Stimulated activated CD8-positive, alpha-beta memory T cell treated with anti-CD3 and anti-CD28 coated beads, Interleukin-12 subunit alpha, Interleukin-12 subunit beta, amount 100 ng/mL, for 24 hours (primary cell): ENCODE measurements around the gene GORASP1.

Experiments used
- DNase-seq: peaks from one replicate; pipeline ENCODE4 v3.0.0-alpha.2; 2020; ENCODE audit errors: extremely low read depth

Gene GORASP1

DNA sequence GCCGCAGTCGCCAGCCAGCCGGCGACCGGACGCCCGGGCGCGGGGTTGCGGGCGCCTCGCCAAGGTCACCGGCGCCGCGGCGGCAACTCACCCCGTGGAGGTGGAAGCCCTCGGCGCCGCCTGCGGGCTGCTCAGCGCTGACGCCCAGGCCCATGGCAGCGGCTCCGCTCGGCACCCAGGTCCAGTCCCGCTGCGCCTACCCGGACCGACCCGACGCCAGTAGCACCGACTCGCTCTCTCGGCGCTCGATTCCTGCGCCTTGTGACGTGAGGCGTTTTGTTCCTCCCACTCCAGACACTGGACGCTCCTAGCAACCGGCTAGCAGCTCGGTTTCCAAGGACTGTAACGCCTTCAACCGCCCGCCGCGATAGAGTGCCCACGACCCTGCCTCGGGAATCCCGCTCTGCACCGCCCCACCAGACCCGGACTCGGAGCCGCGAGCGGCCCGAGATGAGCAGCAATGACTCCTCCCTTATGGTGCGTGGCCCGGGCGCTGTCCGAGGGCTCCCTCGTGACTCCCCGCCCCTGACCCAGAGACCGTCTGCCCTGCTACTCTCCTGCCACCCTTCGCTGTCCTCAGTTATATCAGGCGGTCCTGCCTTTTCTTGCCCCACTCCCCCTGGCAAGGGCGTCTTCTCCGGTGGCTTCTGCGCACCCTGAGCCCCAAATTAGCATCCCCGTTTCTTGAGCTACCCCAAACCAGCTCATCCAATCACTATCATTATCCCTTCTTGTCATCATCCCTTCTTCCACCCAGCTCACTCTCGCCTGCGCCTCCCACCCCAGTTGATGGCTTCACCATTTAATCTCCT lies at the start of gene GORASP1, which contains the start of gene TTC21A:
TSS of gene GORASP1 (minus strand) at position 240 of the 812 bp plus-strand sequence. CDS start at position 154, 86 bp downstream.
TSS of gene TTC21A (plus strand) at position 293 of the 812 bp plus-strand sequence. CDS start at position 451, 158 bp downstream.
- no peak for DNase-seq

DNA sequence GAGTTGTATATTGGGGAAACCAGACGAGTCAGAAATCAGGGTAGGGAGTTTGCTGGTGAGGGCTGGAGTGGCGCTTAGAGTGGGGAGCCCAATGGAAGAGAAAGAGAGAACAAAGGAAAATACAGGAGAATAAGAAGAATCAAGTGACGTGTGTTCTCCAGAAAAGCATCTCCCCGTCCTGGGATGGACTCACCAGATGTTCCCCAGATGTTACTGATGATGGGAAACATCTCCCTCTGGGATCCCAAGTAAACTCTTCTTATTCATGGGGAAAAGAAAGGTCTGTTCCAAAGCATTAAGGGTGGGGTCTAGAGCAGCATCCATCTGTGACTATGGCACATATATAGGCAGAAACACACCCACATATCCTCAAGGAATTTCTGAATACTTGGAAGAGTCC lies 49.0 kb upstream of the GORASP1 start:
- DNase-seq = no peak

DNA sequence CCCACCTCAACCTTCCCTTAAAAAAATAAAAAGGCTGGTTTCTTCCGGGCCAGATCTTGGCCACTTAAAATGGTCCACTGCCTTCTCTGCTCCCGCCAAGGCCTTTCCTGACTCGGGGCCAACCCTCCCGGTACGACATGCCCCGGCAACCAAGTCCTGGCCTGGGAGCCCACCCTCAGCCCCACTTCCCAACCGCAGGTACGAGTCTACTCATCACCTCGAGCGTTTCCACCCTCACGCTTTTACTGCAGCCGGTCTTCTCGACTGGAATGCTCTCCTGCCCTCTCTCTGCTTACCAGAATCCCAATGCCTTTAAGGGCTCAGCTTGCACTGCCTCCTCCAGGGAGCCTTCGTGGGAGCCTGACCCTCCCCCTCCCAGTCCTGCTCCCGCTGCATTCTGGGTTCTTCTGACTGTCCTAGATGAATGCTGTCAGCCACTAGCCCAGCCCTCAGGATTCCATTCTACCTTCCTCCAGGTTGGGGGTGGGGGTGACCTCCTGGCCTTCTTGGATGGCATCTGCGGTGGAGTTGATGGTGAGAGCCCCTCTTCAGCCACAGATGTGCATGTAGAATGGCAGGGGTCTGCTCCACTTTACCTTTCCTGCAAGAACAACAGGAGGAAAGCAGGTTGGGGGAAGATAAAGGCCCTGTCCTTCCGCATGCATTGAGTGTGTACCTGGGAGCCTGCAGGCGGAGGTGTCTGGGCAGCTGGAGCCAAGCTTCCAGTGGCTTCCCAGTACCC lies 47.0 kb upstream of the GORASP1 start:
- DNase-seq = no peak

DNA sequence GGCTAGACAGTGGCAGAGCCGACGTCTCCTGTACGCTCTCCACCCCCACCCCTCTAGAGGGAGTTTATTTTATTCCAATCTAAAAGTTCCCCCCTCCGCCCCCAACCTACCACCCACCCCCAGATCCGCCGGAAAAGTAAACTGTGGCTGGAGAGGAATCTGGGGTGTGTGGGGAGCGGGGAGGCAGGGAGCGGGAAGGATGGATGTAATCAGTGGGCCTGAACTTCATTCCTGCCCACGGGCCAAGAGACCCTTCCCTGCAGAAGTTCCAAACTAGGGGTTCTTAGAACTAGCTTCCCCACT lies 46.5 kb upstream of the GORASP1 start:
- no peak for DNase-seq

DNA sequence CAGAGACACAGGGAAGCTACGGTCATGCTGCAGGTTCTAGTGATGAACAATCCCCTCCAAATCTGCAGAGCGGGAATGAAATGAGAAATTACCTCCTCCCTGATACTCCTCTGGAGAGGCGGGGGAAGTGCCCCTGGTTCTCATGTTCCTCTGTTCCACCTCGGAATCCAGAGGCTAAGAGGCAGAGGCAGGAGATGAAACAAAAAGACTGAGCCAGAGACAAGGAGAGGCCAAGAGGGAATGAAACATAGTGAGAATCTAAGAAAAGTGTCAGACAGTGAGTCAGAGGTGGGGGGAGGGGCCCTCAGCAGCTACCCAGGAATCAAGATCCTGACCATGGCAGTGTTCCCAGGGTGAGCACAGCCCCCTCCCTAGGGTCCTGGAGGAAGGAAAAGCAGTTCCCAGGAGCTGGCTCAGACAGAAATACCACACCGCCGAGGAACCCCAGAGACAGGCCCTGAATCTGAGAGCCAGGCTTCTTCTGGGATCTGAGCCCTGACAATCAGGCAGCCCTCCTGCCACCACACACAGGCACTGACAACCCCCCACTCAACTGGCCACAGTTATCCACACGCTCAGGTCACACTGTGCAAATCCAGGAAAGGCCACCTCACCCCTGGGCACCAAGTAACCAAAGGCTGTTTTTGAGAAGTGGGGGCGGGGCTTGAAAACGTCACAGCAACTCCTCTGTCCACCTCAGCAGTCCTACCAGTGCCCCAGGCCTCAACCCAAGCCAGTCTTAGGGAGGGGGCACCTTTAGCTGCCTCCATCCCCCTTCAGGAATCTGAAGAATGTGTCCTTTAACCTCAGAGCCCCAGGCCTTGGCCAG lies 43.6 kb upstream of the GORASP1 start:
- peak; percentile 47 for DNase-seq

DNA sequence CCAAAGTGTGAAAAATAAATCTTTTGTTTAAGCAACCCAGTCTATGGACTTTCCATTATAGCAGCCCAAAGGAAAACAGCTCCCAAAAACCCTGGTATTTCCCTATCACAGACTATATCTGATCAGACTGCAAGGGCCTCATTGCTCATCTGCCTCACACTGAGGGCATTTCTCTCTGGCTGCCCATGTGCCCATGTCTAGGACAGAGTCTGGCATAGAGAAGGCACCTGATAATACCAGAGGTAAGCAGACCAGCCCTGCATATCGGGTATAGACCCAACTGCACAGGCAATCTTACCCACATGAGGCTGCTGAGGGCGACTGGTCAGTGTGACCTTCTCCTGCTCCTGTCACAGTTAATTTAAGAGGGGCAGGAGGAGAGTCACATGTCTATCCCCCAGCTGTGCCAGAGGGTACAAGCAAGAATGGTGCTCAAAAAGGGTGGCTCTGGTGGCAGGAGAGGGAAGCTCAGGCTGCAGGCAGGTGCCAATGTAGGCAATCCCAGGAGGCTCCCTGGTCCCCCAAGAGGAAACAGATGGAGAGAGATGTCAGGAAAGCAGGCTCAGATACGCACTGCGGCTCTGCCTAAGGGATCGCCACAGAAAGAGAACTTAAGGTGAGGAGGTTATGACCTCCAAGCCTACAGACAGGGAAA lies 42.8 kb upstream of the GORASP1 start:
- no peak for DNase-seq

DNA sequence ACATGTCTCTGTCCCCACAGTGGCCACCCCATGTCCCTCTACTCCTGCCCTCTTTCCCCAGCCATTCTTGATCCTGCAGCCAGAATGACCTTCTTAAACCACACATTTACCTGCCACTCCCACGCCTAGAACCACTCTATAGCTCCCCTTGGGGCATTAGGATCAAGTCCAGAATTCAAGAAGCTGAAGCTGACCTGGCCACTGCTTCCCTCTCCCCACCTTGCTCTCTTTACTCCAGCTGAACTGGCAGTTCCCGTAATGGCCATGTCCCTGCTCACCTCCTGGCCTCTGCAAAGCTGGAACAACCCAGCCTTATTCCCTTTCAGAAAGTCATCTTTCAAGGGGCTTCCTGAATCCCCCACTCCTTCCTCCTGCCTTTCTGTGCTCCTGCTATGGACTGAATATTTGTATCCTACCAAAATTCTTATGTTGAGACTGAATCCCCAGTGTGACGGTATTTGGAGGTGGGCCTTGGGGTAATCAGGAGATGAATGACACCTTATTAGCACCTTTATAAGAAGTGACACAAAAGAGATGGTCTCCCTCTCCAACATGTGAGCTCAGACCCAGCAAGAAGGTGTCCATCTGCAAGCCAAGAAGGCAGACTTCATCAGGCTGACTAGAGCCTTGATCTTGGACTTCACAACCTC lies 42.2 kb upstream of the GORASP1 start:
- DNase-seq = no peak

DNA sequence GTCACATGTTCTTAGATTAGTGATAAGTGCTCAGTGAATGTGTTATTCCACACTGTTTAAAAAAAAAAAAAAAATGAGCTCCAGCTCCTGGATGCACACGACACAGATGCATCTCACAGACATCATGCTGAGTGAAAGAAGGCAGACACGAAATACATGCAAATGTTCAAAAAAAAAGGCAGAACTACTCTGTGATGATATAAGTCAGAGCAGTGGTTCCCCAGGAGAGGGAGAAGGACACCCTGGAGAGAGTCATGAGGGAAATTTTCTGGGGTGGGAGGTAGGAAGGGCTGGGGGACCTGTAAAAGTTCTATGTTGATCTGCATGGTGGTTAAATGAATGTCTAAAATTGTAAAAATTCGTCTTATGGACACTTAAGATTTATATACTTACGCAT lies 41.6 kb upstream of the GORASP1 start:
- no peak for DNase-seq

DNA sequence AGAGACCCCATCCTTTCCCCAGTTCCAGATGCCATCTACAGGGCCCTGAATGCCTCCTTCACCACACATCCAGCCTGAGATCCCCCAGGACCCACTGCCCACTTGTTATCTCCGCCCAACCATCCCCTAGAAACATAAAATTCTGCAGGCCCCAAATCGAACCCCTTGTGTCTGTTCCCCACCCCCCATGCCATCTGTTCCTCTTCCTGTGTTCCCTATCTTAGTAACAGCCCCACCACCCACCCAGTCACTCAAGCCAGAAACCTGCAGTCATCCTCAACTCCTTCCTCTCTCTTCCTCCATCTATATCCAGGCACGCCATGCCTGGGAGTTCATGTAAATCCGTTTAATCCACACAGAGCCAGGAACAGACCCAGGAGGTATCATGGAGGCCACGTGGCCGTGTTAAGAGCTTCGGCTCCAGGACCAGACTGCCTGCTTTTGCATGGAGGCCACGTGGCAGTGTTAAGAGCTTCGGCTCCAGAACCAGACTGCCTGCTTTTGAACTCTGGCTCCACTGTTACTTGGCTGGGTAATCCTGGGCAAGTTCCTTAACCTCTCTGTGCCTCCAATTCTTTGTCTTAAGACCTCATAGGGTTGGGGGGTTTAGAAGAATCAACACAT lies 41.1 kb upstream of the GORASP1 start:
- no peak for DNase-seq

DNA sequence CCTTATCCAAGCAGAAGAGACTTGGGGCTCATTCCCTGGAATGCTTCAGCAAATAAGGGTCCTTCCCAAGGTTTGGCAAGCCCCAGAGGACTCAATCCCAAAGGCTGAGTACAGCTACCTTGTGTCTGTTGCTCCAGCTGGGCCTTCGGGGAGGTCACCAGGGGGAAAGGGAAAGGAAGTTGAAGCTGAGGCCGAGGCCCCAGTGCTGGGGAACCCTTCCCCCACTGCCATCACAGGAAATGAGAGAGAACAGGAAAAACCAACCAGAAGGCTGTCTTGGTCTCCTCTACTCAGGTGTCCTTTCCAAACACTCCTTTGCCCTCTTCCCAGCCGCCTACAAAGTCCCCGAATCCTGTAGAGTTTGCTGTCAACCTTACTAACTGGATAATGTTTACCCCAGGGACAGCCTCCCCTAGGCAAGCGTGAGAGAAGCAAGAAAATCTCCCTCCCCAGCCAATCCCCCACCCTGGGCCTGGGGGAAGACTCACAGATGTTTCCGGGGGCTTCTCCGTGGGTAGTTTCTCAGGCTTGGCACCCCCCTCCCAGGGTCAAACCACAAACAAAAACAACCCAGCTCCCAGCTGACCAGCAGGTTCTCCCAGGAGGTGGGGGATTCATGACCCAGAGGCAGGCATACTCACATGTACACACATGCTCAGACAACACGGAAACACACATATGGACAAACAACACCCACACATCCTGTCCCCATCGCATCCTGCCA lies 40.4 kb upstream of the GORASP1 start:
- DNase-seq = no peak

DNA sequence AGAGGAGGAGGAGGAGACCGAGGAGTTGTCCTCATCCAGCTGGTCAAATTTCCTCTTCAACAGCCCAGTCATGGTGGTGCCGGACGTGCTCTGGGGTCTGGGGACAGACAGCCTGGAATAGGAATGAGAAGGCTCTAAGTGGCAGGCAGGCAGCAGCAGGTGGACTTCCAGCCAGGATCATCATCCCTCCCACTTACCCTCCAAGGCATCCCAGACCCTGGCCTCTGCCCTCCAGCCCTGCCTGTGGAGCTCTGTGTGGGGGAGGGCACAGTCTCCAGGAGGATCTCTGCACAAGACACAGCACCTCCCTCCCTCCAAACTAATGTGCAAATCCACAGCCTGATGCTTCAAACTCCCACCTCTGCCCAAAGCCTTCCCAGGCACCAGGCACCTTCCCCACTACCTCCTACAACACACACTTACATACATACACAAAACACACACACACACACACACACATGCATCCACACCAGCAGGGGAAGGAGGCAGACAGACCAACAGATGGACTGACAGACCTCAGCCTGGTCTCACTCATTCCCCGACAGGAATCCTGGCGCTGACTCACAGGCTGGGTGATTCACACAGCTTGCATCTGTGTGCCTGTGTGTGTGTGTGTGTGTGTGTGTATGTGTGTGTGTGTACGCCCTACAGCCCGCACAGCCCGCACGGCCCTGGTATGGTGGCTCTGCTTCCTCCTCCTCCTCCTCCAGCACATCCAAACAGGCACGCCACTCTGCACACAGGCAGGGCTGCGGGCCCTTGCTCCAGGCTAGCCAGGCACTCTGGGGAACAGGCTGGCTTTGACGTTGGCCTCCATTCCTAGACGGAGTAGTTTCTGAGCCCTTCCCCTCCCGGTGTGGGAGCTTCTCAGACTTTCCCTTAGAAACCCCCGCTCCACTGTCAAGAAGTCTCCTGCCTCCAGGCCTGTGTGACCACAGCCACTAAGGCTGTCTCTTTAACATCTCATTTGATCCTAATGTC lies 39.5 kb upstream of the GORASP1 start:
- peak; percentile 47 for DNase-seq

DNA sequence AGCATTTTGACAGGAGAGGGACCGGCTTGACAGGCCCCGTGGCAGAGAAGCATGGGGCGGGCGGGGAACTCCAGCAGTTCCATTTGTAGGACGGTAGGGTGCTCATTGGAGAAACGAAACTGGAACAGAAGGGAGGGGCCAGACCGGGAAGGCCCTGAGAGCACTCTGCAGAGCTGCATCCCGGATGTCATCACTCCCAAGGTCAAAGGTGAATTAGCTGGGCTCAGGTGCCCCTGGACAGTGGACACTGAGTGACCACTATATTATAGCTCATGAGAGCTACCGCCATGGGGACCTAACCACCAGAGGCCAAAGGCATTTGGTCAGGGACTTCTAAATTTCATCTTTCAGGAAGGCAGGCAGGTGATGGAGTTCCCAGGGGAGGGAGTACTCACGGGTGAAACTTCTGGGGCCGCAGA lies 38.7 kb upstream of the GORASP1 start:
- DNase-seq = no peak

DNA sequence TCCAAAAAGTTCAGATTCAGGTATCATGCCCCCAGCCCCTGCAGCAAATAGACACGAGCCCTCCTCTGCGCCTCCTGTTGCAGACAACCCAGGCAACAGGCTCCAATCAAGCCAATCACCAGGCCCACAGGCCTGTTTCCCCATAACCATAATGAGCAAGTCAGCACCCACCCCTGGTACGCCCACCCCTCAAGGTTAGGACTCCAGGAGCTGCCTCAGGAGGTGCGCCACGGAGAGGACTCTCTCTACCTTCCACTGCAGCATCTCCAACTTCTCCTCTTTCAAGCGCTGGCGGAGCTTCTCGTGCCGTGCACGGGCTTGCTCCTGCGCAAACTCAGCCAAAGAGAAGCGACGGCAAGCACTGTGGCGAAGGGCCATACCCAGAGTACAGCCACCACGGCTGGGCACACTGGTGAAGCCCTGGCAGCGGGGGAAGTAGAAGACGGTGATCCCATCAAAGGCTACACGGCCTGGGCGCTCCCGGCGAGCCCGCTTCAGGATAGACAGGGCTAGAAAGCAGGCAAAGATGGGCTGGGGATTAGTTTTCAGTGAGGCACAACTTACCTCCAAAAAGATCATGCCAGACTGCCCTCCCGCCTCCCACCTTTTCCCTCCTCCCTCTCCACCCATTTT lies 37.4 kb upstream of the GORASP1 start:
- no peak for DNase-seq

DNA sequence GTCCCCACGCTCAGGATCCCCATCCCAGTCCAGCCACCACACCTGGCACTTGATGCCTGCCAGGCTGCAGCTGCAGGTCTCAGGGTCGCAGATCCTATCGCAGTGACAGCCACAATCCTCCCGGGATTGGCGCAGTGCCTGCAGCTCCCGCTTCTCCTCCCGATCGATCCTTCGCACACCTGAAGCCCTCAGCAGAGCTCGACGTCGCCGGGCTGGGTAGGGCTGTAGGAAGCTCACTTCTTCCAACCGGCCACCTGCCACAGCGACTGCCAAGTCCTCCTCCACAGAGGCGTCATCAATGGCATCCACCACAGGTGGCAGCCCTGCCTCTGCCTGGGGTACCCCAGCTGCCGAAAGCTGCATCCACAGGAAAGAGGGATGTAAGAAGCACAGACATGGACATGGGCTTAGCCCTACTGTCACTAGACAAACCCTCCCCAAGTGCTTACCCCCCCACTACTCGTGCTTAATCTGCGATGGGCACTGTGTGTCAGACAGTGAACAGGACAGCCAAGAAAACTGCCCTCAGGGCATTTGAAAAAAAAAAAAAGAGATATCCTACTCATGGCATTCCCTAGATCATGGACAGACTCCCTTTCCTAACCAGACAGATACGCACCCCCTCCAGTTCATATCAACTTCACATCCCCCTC lies 36.8 kb upstream of the GORASP1 start:
- DNase-seq = no peak

DNA sequence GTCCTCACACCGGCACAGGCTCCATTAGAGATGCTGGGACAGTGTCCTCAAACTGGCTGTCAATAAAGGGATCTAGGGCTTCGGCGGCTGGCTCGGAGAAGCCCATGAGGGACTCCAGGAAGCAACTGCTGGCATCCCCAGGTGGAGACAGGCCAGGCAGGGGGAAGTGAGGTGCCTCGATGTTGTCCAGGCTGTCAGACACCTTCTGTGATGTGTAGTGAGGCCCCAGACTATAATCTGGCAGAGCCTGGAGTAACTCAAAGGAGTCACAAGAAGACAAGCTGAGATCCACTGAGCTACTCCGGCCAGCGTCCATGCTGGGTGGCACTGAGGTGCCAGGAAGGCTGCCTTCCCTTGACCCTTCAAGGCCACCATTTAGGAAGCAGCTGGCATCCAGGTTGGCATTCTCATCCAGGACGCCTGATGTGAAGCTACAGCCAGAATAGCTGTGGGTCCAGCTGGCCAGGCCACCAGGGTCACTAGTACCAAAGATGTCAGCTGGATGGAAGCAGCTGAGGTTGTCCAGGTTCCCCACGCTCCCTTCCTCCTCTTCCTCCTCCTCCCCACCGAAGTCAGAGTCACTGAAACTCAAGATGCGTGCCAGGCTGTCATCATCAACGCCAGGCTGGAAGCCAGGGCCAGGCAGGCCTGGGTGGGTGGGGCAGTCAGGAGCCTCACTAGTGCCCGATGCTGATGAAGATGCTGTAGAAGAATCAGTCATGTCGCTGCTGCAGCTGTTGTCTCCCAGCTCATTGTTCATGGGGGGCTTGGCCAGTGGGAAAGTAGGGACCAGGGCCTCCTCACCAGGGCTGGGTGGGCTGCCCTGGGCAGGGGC lies 35.8 kb upstream of the GORASP1 start:
- DNase-seq = no peak

DNA sequence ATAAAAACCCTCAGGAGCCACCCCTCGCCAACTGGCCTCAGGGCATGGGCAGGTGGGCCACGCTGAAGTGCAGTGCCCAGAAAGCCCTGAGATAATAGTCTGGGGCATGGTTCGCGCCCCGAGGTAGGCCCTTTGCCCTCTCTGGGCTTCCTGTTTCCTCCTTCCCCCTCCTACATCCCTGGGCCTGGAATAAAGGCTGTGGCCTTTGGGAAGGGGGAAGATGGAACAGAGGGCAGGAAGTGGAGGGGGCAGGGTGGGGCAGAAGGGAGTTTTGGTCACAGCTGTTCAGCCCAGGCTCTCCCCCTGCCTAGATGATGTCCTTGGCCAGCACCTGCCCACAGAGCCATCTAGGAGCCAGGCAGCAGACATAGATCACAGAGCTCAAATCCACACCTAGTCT lies 34.6 kb upstream of the GORASP1 start:
- no peak for DNase-seq
